ENCODE results near the gene TCP11L2.

The TCP11L2 gene

GRCh38 chr12:106297681-106298080 lies 4.9 kb upstream of the TCP11L2 start:
- H3K79me1 ChIP-seq (ENCODE audit: low read depth, low read length), result no peaks in the 10 kb centered on the region
- H3K4me2 ChIP-seq (ENCODE audit: insufficient read depth, low read length, poor library complexity, severe bottlenecking), result no peak overlapping the region
- no peak overlapping the region for H2BK120ac ChIP-seq (ENCODE audit: low read depth, low read length)
- H4K8ac ChIP-seq (ENCODE audit: low read depth, low read length), result no peak overlapping the region
- H3K27ac ChIP-seq (replicated peaks; ENCODE audit: low read length), result no peak overlapping the region
- no peak overlapping the region for H2BK5ac ChIP-seq (ENCODE audit: low read length)
- no peak overlapping the region for H3K14ac ChIP-seq (ENCODE audit: low read length)
- peaks cover 0 to 7% (median 2%) of the 10 kb centered on the region in 3 experiments for H3K27me3 ChIP-seq (ENCODE audit: control insufficient read depth in 3 of 3, insufficient read depth in 3 of 3, low read depth in 1 of 3, low read length in 3 of 3)
- no peaks in the 10 kb centered on the region for H3K9me3 ChIP-seq (replicated peaks in 1 of 2; ENCODE audit: control insufficient read depth in 2 of 2, insufficient read depth in 1 of 2, low read depth in 1 of 2, low read length in 2 of 2)
- no peak overlapping the region for H2BK15ac ChIP-seq (ENCODE audit: low read length)
- peaks cover 3 to 5% of the 10 kb centered on the region in 2 donors for H3K4me1 ChIP-seq (ENCODE audit: control insufficient read depth in 2 of 2, insufficient read depth in 1 of 2, low read depth in 1 of 2, low read length in 2 of 2)
- no peak overlapping the region for H2BK12ac ChIP-seq (ENCODE audit: low read length)
- no peak overlapping the region for H3K18ac ChIP-seq (ENCODE audit: low read length)
- H3K4ac ChIP-seq (ENCODE audit: low read length), result no peak overlapping the region
- no peak overlapping the region for H3K9ac ChIP-seq (ENCODE audit: low read depth, low read length, poor library complexity)
- H3K23ac ChIP-seq (ENCODE audit: low read depth, low read length, poor library complexity), result no peak overlapping the region
- no peak overlapping the region for H4K91ac ChIP-seq (ENCODE audit: low read depth, low read length, poor library complexity)
- H3K4me3 ChIP-seq (ENCODE audit: low read length in 2 of 2), result no peak overlapping the region
- no peak overlapping the region for H2AK5ac ChIP-seq (ENCODE audit: low read depth, low read length)
- no peaks in the 10 kb centered on the region for H3K36me3 ChIP-seq (replicated peaks in 1 of 2; ENCODE audit: control insufficient read depth in 2 of 2, insufficient read depth in 2 of 2, low read length in 2 of 2)
- DNase-seq (ENCODE audit: low spot score), result no peak
- H2AFZ ChIP-seq (ENCODE audit: low read length), result no peak overlapping the region

- Histone ChIP-seq H3K36me3 (replicated peaks in 1 of 2; ENCODE audit: control insufficient read depth in 2 of 2, insufficient read depth in 2 of 2, low read length in 2 of 2) (no peaks in the 10 kb centered on the region), H3K23ac (ENCODE audit: low read depth, low read length, poor library complexity) (no peak overlapping the region), H2AFZ (ENCODE audit: low read length) (no peak overlapping the region), H2BK5ac (ENCODE audit: low read length) (no peak overlapping the region), H3K4ac (ENCODE audit: low read length) (no peak overlapping the region), H2BK12ac (ENCODE audit: low read length) (no peak overlapping the region), H3K4me3 (ENCODE audit: low read length in 2 of 2) (no peak overlapping the region), H3K14ac (ENCODE audit: low read length) (no peak overlapping the region), H4K91ac (ENCODE audit: low read depth, low read length, poor library complexity) (no peak overlapping the region), H2BK120ac (ENCODE audit: low read depth, low read length) (no peak overlapping the region), H3K79me1 (ENCODE audit: low read depth, low read length) (peaks cover 2% of the 10 kb centered on the region), H4K8ac (ENCODE audit: low read depth, low read length) (no peak overlapping the region), H3K9me3 (replicated peaks in 1 of 2; ENCODE audit: control insufficient read depth in 2 of 2, insufficient read depth in 1 of 2, low read depth in 1 of 2, low read length in 2 of 2) (no peaks in the 10 kb centered on the region), H2BK15ac (ENCODE audit: low read length) (no peak overlapping the region), H3K18ac (ENCODE audit: low read length) (no peak overlapping the region), H3K27ac (replicated peaks; ENCODE audit: low read length) (no peak overlapping the region), H3K9ac (ENCODE audit: low read depth, low read length, poor library complexity) (no peak overlapping the region), H3K4me2 (ENCODE audit: insufficient read depth, low read length, poor library complexity, severe bottlenecking) (no peak overlapping the region), H2AK5ac (ENCODE audit: low read depth, low read length) (no peak overlapping the region), H3K4me1 (ENCODE audit: control insufficient read depth in 2 of 2, insufficient read depth in 1 of 2, low read depth in 1 of 2, low read length in 2 of 2) (peaks cover 6 to 14% of the 10 kb centered on the region in 2 donors), H3K27me3 (ENCODE audit: control insufficient read depth in 3 of 3, insufficient read depth in 3 of 3, low read depth in 1 of 3, low read length in 3 of 3) (peaks cover 0 to 3% (median 2%) of the 10 kb centered on the region in 3 experiments)
- WGBS, 2 donors (ENCODE audit: extremely low coverage in 2 of 2, insufficient read length in 2 of 2, insufficient replicate concordance in 1 of 2), result no CpG with 5 or more reads among the region's 4 CpGs
- no peak for DNase-seq (ENCODE audit: low spot score)
Observed at GRCh38 chr12:106299202-106299774, 3.2 kb upstream of the TCP11L2 start.

- Histone ChIP-seq H3K4me2 (ENCODE audit: insufficient read depth, low read length, poor library complexity, severe bottlenecking) (no peak overlapping the region), H3K18ac (ENCODE audit: low read length) (no peak overlapping the region), H4K91ac (ENCODE audit: low read depth, low read length, poor library complexity) (no peak overlapping the region), H4K8ac (ENCODE audit: low read depth, low read length) (no peak overlapping the region), H3K9me3 (replicated peaks in 1 of 2; ENCODE audit: control insufficient read depth in 2 of 2, insufficient read depth in 1 of 2, low read depth in 1 of 2, low read length in 2 of 2) (no peaks in the 10 kb centered on the region), H3K9ac (ENCODE audit: low read depth, low read length, poor library complexity) (no peak overlapping the region), H2BK15ac (ENCODE audit: low read length) (no peak overlapping the region), H2BK120ac (ENCODE audit: low read depth, low read length) (no peak overlapping the region), H3K23ac (ENCODE audit: low read depth, low read length, poor library complexity) (no peak overlapping the region), H3K36me3 (replicated peaks in 1 of 2; ENCODE audit: control insufficient read depth in 2 of 2, insufficient read depth in 2 of 2, low read length in 2 of 2) (no peaks in the 10 kb centered on the region), H3K27me3 (ENCODE audit: control insufficient read depth in 3 of 3, insufficient read depth in 3 of 3, low read depth in 1 of 3, low read length in 3 of 3) (peaks cover 0 to 3% (median 2%) of the 10 kb centered on the region in 3 experiments), H3K79me1 (ENCODE audit: low read depth, low read length) (peaks cover 2% of the 10 kb centered on the region), H3K27ac (replicated peaks; ENCODE audit: low read length) (no peak overlapping the region), H2AK5ac (ENCODE audit: low read depth, low read length) (no peak overlapping the region), H2AFZ (ENCODE audit: low read length) (no peak overlapping the region), H3K4me1 (ENCODE audit: control insufficient read depth in 2 of 2, insufficient read depth in 1 of 2, low read depth in 1 of 2, low read length in 2 of 2) (peaks cover 6 to 18% of the 10 kb centered on the region in 2 donors), H3K14ac (ENCODE audit: low read length) (no peak overlapping the region), H2BK12ac (ENCODE audit: low read length) (no peak overlapping the region), H3K4ac (ENCODE audit: low read length) (no peak overlapping the region), H2BK5ac (ENCODE audit: low read length) (no peak overlapping the region), H3K4me3 (ENCODE audit: low read length in 2 of 2) (no peak overlapping the region)
- no CpG with 5 or more reads among the region's 1 CpG for WGBS, 2 donors (ENCODE audit: extremely low coverage in 2 of 2, insufficient read length in 2 of 2, insufficient replicate concordance in 1 of 2)
- no peak for DNase-seq (ENCODE audit: low spot score)
Observed at GRCh38 chr12:106300761-106301160, 1.8 kb upstream of the TCP11L2 start.

GRCh38 chr12:106301241-106301610 lies 1.3 kb upstream of the TCP11L2 start:
- no peak overlapping the region for H2BK5ac ChIP-seq (ENCODE audit: low read length)
- no peaks in the 10 kb centered on the region for H3K36me3 ChIP-seq (replicated peaks in 1 of 2; ENCODE audit: control insufficient read depth in 2 of 2, insufficient read depth in 2 of 2, low read length in 2 of 2)
- no peak overlapping the region for H4K91ac ChIP-seq (ENCODE audit: low read depth, low read length, poor library complexity)
- no peak overlapping the region for H3K23ac ChIP-seq (ENCODE audit: low read depth, low read length, poor library complexity)
- peaks cover 0 to 3% (median 2%) of the 10 kb centered on the region in 3 experiments for H3K27me3 ChIP-seq (ENCODE audit: control insufficient read depth in 3 of 3, insufficient read depth in 3 of 3, low read depth in 1 of 3, low read length in 3 of 3)
- no peak overlapping the region for H2BK120ac ChIP-seq (ENCODE audit: low read depth, low read length)
- no peak overlapping the region for H3K14ac ChIP-seq (ENCODE audit: low read length)
- no peak overlapping the region for H3K4me2 ChIP-seq (ENCODE audit: insufficient read depth, low read length, poor library complexity, severe bottlenecking)
- WGBS, 2 donors (ENCODE audit: extremely low coverage in 2 of 2, insufficient read length in 2 of 2, insufficient replicate concordance in 1 of 2), result no CpG with 5 or more reads among the region's 1 CpG
- H2BK15ac ChIP-seq (ENCODE audit: low read length), result no peak overlapping the region
- H4K8ac ChIP-seq (ENCODE audit: low read depth, low read length), result no peak overlapping the region
- no peaks in the 10 kb centered on the region for H3K9me3 ChIP-seq (replicated peaks in 1 of 2; ENCODE audit: control insufficient read depth in 2 of 2, insufficient read depth in 1 of 2, low read depth in 1 of 2, low read length in 2 of 2)
- no peak overlapping the region for H2BK12ac ChIP-seq (ENCODE audit: low read length)
- no peak overlapping the region for H3K9ac ChIP-seq (ENCODE audit: low read depth, low read length, poor library complexity)
- H3K4me3 ChIP-seq (ENCODE audit: low read length in 2 of 2), result no peak overlapping the region
- peak overlapping the region; percentile 77 for H2AFZ ChIP-seq (ENCODE audit: low read length)
- no peak overlapping the region for H3K27ac ChIP-seq (replicated peaks; ENCODE audit: low read length)
- peaks cover 2% of the 10 kb centered on the region for H3K79me1 ChIP-seq (ENCODE audit: low read depth, low read length)
- no peak for DNase-seq (ENCODE audit: low spot score)
- no peak overlapping the region for H3K4ac ChIP-seq (ENCODE audit: low read length)
- H3K18ac ChIP-seq (ENCODE audit: low read length), result no peak overlapping the region
- no peak overlapping the region for H2AK5ac ChIP-seq (ENCODE audit: low read depth, low read length)
- H3K4me1 ChIP-seq (ENCODE audit: control insufficient read depth in 2 of 2, insufficient read depth in 1 of 2, low read depth in 1 of 2, low read length in 2 of 2), result peaks cover 6 to 18% of the 10 kb centered on the region in 2 donors
